ENCODE results near the gene RAD54L.
"Not testable (repeated sequence)": the region's sequence is repeated elsewhere in the genome, so short reads cannot be mapped to it uniquely, and the experiment has no call there.

The RAD54L gene

GRCh38 chr1:46241733-46242132 lies 5.8 kb upstream of the RAD54L start:
- not testable (repeated sequence) for DNase-seq (ENCODE audit: low read depth)

DNA sequence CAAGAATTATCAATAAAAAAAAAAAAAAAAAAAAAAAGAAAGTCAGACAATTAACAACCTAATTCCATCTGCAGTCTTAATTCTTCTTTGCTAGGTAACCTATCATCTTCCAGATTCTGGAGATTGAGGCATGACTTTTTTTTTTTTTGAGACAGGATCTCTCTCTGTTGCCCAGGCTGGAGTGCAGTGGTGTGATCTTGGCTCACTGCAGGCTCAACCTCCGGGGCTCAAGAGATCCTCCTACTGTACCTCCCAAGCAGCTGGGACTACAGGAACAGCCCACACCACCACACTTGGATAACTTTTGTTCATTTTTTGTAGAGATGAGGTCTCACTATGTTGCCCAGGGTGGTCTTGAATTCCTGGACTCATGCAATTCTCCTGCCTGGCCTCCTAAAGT lies 4.6 kb upstream of the RAD54L start:
- DNase-seq (ENCODE audit: low read depth), result no peak

DNA sequence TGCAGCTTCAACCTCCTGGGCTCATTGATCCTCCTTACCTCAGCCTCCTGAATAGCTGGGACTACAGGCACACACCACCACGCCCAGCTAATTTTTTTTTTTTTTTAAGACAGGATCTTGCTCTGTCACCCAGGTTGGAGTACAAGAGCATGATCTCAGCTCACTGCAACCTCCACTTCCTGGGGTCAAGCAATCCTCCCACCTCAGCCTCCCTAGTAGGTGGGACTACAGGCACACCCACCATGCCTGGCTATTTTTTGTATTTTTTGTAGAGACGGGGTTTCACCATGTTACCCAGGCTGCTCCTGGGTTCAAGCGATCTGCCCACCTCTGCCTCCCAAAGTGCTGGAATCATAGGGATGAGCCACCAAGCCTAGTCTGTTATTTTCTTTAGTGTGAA lies 3.7 kb upstream of the RAD54L start:
- DNase-seq (ENCODE audit: low read depth), result not testable (repeated sequence)

DNA sequence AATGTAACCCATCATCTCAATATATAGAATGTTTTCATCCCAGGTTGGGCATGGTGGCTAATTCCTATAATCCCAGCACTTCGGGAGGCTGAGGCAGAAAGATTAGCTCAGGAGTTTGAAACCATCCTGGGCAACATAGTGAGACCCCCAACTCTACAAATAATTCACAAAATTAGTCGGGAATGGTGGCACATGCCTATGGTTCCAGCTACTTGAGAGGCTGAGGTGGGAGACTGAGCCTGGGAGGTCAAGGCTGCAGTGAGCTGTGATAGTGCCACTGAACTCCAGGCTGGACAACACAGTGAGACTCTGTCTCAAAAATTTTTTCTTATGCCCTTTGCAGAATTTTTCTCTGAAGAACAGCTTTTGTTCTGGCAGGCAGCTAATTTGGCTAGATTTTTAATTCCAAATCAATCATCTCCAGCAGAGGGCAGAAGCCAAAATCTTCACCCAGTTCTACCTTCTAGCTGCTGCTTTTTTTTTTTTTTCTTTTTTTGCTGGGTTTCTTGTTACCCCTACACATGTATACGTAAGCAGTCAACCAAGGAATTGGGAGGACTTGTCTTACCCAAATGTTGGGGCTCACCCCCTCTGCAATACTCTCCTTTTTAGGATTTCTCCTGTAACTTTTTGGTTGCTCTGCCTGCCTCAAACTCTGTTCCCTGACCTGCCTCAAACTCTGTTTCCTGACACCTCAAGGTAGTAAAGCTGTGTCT lies 2.7 kb upstream of the RAD54L start:
- DNase-seq (ENCODE audit: low read depth), result no peak

DNA sequence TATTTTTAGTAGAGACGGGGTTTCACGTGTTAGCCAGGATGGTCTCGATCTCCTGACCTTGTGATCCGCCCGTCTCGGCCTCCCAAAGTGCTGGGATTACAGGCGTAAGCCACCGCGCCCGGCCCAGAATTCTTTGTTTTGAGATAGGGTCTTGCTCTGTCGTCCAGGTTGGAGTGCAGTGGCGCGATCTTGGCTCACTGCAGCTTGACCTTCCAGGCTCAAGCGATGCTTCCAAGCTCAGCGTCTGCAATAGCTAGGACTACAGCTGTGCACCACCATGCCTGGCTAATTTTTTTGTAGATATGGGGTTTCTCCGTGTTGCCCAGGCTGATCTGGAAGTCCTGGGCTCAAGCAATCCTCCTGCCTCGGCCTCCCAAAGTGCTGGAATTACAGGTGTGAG lies 1.4 kb upstream of the RAD54L start:
- DNase-seq (ENCODE audit: low read depth), result not testable (repeated sequence)

GRCh38 chr1:46246548-46247435 lies 771 bp upstream of the RAD54L start:
- no peak for DNase-seq (ENCODE audit: low read depth)

DNA sequence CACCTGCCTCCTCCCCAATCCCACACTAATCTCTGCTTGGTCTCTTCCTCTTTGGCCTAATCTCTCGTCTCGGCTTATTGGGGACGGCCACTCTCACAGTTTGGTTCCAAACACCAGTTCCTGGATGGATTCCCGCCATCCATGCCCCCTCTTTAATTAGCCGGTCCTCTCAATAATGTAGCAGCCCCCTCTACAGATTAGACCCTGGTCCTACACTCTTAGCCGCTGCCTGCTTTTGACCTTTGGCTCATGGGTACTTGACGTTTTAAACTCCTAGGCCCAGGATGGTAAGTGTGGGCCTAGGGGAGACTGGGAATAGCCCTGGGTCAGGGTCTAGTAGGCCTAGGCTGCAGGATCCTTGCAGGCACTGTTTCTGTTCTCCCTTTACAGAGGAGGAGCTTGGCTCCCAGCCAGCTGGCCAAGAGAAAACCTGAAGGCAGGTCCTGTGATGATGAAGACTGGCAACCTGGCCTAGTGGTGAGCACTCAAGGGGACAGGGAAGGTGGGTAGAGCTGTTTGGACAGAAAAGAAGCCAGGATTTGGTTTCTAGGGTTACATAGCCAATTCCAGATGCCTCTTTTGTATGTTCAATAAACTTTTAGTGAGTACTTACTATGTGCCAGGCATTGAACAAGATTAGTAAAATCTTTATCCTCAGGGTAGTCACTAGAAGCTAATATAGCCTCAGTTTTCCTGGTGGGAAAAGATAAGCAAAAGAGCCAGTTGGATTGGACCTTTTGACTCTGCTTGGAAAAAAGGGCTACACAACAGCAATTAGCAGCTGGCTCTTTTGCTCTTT lies 758 bp downstream of the RAD54L start:
- no peak for DNase-seq (ENCODE audit: low read depth)

DNA sequence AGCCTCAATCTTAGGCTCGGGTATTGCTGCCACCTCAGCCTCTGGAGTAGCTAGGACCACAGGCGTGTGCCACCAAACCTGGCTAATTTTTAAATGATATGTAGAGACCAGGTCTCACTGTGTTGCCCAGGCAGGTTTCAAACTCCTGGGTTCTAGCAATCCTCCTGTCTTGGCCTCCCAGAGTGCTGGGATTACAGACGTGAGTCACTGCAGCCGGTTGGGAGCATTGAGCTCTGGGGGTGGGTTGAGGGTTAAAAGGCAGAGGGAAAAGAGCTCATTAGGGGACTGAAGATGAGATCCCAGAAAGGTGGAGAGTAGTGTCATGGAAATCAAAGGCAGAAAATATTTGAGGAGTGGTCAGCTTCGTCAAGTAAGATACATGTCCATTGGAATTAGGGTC lies 7.1 kb downstream of the RAD54L start:
- no peak for DNase-seq (ENCODE audit: low read depth)

- DNase-seq (ENCODE audit: low read depth), result no peak
Measured at GRCh38 chr1:46256523-46256922, 9.0 kb downstream of the RAD54L start.

- DNase-seq (ENCODE audit: low read depth), result no peak
Measured at GRCh38 chr1:46262508-46262907, 14.9 kb downstream of the RAD54L start.

GRCh38 chr1:46263146-46263545 lies 15.6 kb downstream of the RAD54L start:
- no peak for DNase-seq (ENCODE audit: low read depth)

GRCh38 chr1:46268578-46268977 lies 21.0 kb downstream of the RAD54L start:
- DNase-seq (ENCODE audit: low read depth), result no peak

DNA sequence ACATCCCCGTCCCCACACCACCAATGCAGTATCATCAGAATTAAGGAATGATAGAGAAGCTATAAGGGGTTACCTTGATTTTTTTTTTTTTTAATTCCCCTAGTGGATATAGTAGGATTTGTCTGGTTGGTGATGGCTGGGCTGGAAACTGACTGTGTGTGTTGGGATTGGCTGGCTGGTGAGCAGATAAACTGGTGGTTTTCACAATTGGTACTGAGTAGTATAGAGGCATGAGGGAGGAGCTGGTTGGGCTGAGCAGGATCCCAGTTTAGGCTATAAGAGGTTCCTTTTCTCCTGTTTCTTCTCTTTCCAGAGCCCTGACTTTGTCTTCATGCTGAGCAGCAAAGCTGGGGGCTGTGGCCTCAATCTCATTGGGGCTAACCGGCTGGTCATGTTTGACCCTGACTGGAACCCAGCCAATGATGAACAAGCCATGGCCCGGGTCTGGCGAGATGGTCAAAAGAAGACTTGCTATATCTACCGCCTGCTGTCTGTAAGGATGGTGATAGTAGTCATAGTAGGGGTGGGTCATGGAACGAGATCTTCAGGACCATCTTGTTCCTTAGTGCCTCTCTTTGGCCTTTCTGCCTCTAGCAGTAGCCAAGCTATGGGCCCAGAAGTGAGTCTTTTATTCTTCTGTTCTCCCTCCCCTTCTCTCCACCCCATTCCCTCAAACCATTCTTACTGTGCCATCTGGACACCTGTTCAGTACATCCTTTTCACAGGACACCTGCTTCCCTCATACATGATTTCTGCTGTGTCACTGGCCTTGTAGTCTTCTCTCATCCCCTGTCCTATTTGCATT lies 26.9 kb downstream of the RAD54L start:
- no peak for DNase-seq (ENCODE audit: low read depth)

DNA sequence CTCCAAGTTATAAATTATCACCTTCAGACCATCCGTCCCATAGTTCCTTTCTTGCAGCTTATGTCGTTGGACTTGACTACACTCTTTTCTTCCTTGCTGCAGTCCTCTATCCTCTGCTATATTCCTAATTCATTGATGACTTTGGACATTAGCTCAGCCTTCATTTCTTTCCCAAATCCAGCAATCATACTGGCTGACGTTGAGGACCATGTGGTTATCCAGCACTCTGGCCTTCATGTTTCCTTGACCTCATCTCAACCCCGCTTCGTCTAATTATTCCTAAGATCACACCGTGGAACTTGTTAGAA lies 27.4 kb downstream of the RAD54L start:
- no peak for DNase-seq (ENCODE audit: low read depth)

DNA sequence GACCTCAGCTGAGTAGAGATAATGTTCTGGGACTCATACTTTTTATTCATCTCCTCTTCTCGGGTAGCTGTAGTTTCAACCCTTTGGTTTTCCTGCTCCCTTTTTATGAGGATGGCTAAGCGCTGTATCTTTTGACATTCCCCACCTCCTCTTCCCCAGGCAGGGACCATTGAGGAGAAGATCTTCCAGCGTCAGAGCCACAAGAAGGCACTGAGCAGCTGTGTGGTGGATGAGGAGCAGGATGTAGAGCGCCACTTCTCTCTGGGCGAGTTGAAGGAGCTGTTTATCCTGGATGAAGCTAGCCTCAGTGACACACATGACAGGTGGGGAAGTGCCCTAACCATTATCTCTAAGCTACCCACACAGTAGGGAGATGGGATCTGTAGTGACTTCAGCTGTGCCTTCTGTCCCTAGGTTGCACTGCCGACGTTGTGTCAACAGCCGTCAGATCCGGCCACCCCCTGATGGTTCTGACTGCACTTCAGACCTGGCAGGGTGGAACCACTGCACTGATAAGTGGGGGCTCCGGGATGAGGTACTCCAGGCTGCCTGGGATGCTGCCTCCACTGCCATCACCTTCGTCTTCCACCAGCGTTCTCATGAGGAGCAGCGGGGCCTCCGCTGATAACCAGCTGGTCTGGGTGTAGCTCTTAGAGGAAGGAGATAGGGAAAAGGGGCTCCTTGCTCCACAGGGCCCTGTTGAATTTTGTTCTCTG lies 30.3 kb downstream of the RAD54L start:
- DNase-seq (ENCODE audit: low read depth), result no peak

GRCh38 chr1:46278807-46279206 lies 31.2 kb downstream of the RAD54L start:
- no peak for DNase-seq (ENCODE audit: low read depth)

- no peak for DNase-seq (ENCODE audit: low read depth)
Measured at GRCh38 chr1:46280092-46280491, 32.5 kb downstream of the RAD54L start.

DNA sequence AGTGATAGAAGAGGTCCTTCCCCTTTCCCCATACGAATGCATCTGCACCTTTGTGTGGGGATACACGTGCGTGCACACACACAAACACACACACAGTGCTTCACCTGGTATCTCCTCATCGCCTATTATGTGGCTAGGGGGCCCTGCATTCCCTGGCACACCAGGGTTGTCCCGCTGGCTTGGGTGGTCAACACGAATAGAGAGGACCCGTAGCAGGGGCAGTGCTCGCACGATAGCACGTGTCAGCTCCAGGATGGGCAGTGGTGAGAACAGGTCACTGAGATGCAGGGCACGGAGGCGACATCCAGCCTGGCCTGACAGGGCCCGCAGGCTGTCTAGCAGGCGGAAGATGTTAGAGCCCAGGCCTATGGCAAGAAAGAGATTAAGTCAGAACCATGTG lies 33.5 kb downstream of the RAD54L start:
- no peak for DNase-seq (ENCODE audit: low read depth)

DNA sequence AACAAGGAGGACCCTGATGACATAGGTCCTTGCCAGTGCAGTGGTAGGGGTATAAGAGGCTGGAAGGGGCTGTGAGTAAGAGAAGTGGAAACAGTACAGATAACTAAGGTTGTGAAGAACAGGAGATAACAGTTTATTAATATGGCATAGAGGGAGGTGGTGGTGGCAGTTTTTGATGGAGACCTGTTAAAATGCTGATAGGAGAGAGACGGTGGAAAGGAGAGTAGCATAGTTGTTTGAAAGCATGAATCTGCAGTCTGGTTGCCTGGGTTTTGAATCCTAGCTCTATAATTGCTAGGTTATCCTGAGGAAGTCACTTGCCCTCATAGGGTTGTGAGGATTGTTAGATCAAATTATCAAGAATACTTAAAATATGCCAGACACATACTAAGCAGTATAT lies 36.5 kb downstream of the RAD54L start:
- no peak for DNase-seq (ENCODE audit: low read depth)

GRCh38 chr1:46284597-46285564 lies 37.3 kb downstream of the RAD54L start:
- DNase-seq (ENCODE audit: low read depth), result no peak

Measured in T follicular helper cell (primary cell).